Sigmoid colon (tissue), 7 donors: ENCODE measurements around the gene GRPEL1. TPM values are rescaled to one million over a fixed set of nuclear protein-coding genes. Genes with fewer than 3 reads are reported as not detected.
A peak's percentile ranks its signal among the peaks of the same experiment; 100 is the strongest.
"Not testable (repeated sequence)": the region's sequence is repeated elsewhere in the genome, so short reads cannot be mapped to it uniquely, and the experiment has no call there.

Experiments used
- DNase-seq: peaks from one replicate; pipeline ENCODE4 v3.0.0-alpha.2; 2019
- H3K27ac ChIP-seq, 4 donors: fragments of 200-600 bp; sonication (generic); one replicate each; pipeline ENCODE4 v1.5.1; 2016 to 2019; ENCODE audit warnings: mild to moderate bottlenecking in 1 of 4
- H3K27me3 ChIP-seq, 3 donors: fragments of 200-600 bp; sonication (generic); one replicate each; pipeline ENCODE4 v1.5.1; 2019; ENCODE audit warnings: mild to moderate bottlenecking in 1 of 3
- H3K36me3 ChIP-seq, 4 donors: fragments of 200-600 bp; sonication (generic); one replicate each; pipeline ENCODE4 v1.5.1; 2016 to 2019
- H3K4me1 ChIP-seq, 4 donors: fragments of 200-600 bp; sonication (generic); one replicate each; pipeline ENCODE4 v1.5.1; 2017 to 2019
- H3K4me3 ChIP-seq, 4 donors: fragments of 200-600 bp; sonication (generic); one replicate each; pipeline ENCODE4 v1.5.1; 2017 to 2019; ENCODE audit warnings: mild to moderate bottlenecking in 2 of 4, moderate library complexity in 1 of 4
- H3K9me3 ChIP-seq, 4 donors: fragments of 200-600 bp in 3 of 4; sonication (generic) in 3 of 4; one replicate each; pipeline versions ENCODE4 v1.5.1 to v1.6.1; 2013 to 2019
- EP300 ChIP-seq, 4 donors: sonication (generic); formaldehyde crosslinking; IDR thresholded peaks; one replicate each; pipeline ENCODE4 v1.6.1; 2017; ENCODE audit warnings: antibody characterized with exemption in 4 of 4
- POLR2A ChIP-seq, 2 donors: fragments of 450-650 bp; IDR thresholded peaks; one replicate each; pipeline ENCODE4 v1.6.1; 2016; ENCODE audit warnings: antibody characterized with exemption in 2 of 2, mild to moderate bottlenecking in 2 of 2, moderate library complexity in 2 of 2
- POLR2AphosphoS5 ChIP-seq, 4 donors: sonication (generic); formaldehyde crosslinking; IDR thresholded peaks; one replicate each; pipeline ENCODE4 v1.6.1; 2017; ENCODE audit warnings: antibody characterized with exemption in 4 of 4
- WGBS, 2 donors: extraction: QIAGEN DNeasy Blood & Tissue Kit; methylation state at CpG; one replicate each; pipeline ENCODE4 v1.1.7; 2013; 5-methylcytosine and 5-hydroxymethylcytosine counted together
- intact Hi-C: fragments of 100-400 bp; cut with DNase I; formaldehyde crosslinking; loops from one replicate; pipeline ENCODE4 v1.15.1; 2023
- polyA plus RNA-seq, 3 donors: library from polyadenylated mRNA; stranded (reverse); fragments of 200-250 nt; gene quantifications; one replicate each; pipeline ENCODE4 v1.2.3, GENCODE V29; 2013
- total RNA-seq, 4 donors: library from RNA; depleted of rRNA; stranded (reverse); fragments of >200 nt; gene quantifications; one replicate each; pipeline ENCODE4 v1.1.0, GENCODE V29; 2016
- TF ChIP-seq, protein P1 (sequence below), 4 experiments: fragments of 450-650 bp in 3 of 4; fragments of 200-600 bp in 1 of 4; IDR thresholded peaks; one replicate each; pipeline ENCODE4 v1.5.1; 2016 to 2019; ENCODE audit warnings: antibody characterized with exemption in 4 of 4, mild to moderate bottlenecking in 3 of 4, moderate library complexity in 2 of 4
- donor health status: healthy with polysubstance abuse.
- donor health status: Bipolar disorder and iron deficiency.
- donor health status: healthy.

GRPEL1 gene
- total and polyA plus RNA-seq, 7 donors: 7.5 to 34.7 (median 23.2) TPM

DNA sequence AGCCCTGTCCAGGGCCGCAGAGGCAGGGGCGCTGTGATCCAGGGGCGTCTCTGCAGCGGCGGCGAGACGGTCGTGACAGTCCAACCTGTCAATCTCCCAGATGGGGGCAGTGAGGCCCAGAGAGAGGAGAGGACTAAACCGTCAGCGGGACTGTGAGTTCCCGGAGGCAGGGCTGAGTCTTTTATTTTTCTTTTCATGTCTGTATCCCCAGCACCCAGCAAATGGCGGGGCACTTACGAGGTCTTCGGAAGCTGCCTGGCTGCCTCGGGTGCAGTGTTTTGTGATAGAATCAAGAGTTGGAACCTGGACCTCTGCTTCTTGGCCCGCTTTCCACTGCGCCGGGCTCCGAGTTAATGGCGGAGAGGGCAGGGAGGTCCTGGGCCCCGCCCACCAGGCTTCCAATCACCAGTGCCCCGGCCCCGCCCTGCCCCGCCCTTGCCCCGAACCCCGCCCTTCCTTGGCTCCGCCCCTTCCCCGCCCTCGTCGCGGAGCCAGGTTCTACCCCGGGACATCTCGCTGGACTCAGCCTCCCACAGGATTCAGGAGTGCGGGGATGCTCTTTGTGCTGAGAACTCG is 35.3 kb upstream of the GRPEL1 start:
- Histone ChIP-seq H3K4me1 (peaks cover 0 to 25% (median 22%) of the 10 kb centered on the region in 4 donors), H3K36me3 (no peaks in the 10 kb centered on the region), H3K9me3 (no peaks in the 10 kb centered on the region), H3K27ac (peak overlapping the region; percentile 75 to 86 (median 82)), H3K4me3 (peak overlapping the region; percentile 48 to 62 (median 59)), H3K27me3 (no peaks in the 10 kb centered on the region)
- intact Hi-C loops: no loop called here
- peak; percentile 45 to 90 (median 88) for TF ChIP-seq POLR2AphosphoS5 (IDR thresholded peaks at IDR 0.05)
- TF ChIP-seq EP300 (IDR thresholded peaks at IDR 0.05): no peak
- TF ChIP-seq POLR2A (IDR thresholded peaks at IDR 0.05): peak; percentile 65 to 66
- peak; percentile 95 for DNase-seq
- 0 to 1% methylated on average over 35 of the region's 35 CpGs for WGBS, 2 donors

DNA sequence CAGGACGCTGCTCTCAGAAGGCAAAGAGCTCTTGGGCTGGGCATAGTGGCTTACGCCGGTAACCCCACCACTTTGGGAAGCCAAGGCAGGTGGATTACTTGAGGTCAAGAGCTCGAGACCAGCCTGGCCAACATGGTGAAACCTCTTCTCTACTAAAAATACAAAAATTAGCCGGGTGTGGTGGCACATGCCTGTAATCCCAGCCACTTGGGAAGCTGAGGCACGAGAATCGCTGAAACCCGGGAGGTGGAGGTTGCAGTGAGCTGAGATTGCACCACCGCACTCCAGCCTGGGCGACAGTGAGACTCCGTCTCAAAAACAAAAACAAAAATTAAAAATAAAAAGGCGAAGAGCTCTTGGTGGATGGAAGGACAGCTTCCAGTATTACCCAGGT is 34.6 kb upstream of the GRPEL1 start:
- H3K9me3 ChIP-seq, H3K36me3 ChIP-seq, DNase-seq, intact Hi-C loops, H3K27me3 ChIP-seq: not testable (repeated sequence)
- WGBS, 2 donors: 33 to 60% methylated on average over 12 of the region's 12 CpGs
- Histone ChIP-seq H3K4me3 (peak overlapping the region; percentile 48 to 62 (median 59)), H3K4me1 (peaks cover 0 to 25% (median 22%) of the 10 kb centered on the region in 4 donors), H3K27ac (peak overlapping the region; percentile 75 to 86 (median 82))

DNA sequence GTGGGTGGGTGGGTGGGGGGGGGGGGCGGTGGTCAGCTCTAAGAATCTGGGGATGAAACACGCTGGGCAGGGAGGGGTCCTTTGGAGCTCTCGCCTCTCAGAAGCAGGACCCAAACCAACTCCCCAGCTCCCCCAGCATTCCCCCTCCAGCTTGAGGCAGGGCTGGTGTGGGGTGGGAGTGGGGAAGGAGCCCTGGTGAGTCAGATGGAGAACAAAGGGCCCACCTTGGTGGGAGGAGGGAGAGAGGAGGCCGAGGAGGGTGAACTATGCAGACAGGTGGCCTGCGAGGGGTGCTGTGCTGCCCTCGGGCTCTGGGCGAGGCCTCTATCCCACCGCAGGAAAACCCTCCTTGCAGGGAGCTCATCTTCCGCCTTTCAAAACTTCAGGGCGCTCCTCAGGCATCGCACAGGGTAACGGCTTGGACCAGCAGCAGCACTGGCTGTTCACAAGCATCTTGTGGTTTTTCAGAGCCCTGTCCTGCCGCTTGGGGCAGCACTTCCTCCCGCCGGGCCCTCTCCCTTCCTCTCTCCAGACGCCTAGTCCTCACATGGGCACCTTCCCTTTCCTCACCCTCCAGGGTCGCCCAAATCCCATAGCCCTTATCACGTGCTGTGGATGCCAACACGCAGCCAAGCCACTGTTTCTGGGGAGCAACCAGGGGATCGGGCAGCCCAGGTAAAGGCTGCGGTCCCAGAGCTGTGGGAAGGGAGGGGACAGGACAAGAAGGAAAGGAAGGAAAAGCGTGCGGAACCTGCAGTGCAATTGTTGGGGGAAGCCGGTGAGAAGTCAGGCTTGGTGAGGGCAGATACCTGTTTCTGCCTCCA is 34.0 kb upstream of the GRPEL1 start:
- peak overlapping the region; percentile 48 to 62 (median 59) for H3K4me3 ChIP-seq
- no peaks in the 10 kb centered on the region for H3K27me3 ChIP-seq
- whole genome bisulfite sequencing, 2 donors: 16 to 17% methylated on average over 24 of the region's 24 CpGs
- H3K4me1 ChIP-seq: peaks cover 0 to 25% (median 22%) of the 10 kb centered on the region in 4 donors
- no peaks in the 10 kb centered on the region for H3K36me3 ChIP-seq
- intact Hi-C loops: no loop called here
- DNase-seq: peak; percentile 88
- H3K9me3 ChIP-seq: no peaks in the 10 kb centered on the region
- TF ChIP-seq, protein P1, sequence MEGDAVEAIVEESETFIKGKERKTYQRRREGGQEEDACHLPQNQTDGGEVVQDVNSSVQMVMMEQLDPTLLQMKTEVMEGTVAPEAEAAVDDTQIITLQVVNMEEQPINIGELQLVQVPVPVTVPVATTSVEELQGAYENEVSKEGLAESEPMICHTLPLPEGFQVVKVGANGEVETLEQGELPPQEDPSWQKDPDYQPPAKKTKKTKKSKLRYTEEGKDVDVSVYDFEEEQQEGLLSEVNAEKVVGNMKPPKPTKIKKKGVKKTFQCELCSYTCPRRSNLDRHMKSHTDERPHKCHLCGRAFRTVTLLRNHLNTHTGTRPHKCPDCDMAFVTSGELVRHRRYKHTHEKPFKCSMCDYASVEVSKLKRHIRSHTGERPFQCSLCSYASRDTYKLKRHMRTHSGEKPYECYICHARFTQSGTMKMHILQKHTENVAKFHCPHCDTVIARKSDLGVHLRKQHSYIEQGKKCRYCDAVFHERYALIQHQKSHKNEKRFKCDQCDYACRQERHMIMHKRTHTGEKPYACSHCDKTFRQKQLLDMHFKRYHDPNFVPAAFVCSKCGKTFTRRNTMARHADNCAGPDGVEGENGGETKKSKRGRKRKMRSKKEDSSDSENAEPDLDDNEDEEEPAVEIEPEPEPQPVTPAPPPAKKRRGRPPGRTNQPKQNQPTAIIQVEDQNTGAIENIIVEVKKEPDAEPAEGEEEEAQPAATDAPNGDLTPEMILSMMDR (IDR thresholded peaks at IDR 0.05): peak; percentile 48 to 71 (median 68)
- TF ChIP-seq POLR2AphosphoS5 (IDR thresholded peaks at IDR 0.05): peak in 2 of 4 donors; percentile 15 to 25
- TF ChIP-seq EP300 (IDR thresholded peaks at IDR 0.05): no peak
- peak overlapping the region; percentile 75 to 86 (median 82) for H3K27ac ChIP-seq

DNA sequence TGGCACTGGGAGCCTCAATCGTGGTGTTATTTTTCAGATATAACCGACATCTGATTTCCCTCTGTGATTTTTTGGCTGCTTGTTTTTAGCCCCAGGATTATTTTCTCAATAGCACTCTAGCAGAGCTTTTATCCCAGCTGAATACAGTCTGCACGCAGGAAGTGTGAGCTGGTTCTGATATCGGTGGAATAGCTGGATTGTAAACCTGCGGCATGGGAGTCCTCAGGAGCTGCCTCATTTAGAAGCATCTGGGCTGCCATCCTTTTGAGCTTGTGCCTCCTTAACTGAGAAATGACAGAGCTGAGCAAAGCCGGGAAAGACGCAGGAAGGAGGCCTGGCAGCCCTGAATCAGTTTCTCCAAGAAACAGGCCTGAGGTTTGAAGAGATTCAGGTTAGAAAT is 28.4 kb upstream of the GRPEL1 start:
- Histone ChIP-seq H3K27me3 (no peaks in the 10 kb centered on the region), H3K27ac (no peak overlapping the region), H3K4me3 (no peak overlapping the region), H3K9me3 (no peaks in the 10 kb centered on the region), H3K36me3 (no peaks in the 10 kb centered on the region), H3K4me1 (no peaks in the 10 kb centered on the region)
- intact Hi-C loops: no loop called here
- TF ChIP-seq, protein P1 (IDR thresholded peaks at IDR 0.05): no peak
- TF ChIP-seq EP300 (IDR thresholded peaks at IDR 0.05): no peak
- no peak for TF ChIP-seq POLR2A (IDR thresholded peaks at IDR 0.05)
- TF ChIP-seq POLR2AphosphoS5 (IDR thresholded peaks at IDR 0.05): no peak
- DNase-seq: no peak
- 91 to 92% methylated on average over 7 of the region's 7 CpGs for WGBS, 2 donors

DNA sequence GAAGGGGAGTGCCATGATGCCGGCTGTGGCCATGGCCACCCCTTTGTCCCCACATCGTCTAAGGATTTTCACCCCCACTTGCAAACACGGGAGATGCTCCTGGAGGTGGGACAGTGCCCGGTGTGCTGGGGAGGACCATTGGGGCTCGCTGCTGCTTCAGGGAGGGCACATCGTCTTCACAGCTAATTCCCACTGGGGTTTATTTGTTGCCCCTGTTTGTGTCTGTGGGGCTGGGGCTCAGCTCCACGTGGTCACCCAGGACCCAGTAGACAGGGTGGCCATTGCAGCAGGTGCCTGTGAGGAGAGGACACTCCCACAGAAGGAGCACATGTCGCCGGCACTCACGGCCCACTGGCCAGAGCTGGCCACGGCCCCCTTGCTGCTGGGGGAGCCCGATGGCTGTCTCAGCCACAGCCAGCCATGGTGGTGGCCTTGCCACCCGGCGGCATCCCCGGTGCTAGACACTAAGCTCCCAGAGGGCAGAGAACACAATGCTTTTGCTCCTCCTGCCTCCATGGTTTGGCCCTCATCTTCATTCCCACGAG is 27.8 kb upstream of the GRPEL1 start:
- H3K27me3 ChIP-seq: no peaks in the 10 kb centered on the region
- H3K36me3 ChIP-seq: no peaks in the 10 kb centered on the region
- no peaks in the 10 kb centered on the region for H3K9me3 ChIP-seq
- intact Hi-C loops: no loop called here
- no peak overlapping the region for H3K27ac ChIP-seq
- no peak overlapping the region for H3K4me3 ChIP-seq
- TF ChIP-seq POLR2AphosphoS5 (IDR thresholded peaks at IDR 0.05) (no peak), EP300 (IDR thresholded peaks at IDR 0.05) (no peak), POLR2A (IDR thresholded peaks at IDR 0.05) (no peak)
- TF ChIP-seq, protein P1 (IDR thresholded peaks at IDR 0.05): no peak
- DNase-seq: no peak
- 88 to 89% methylated on average over 16 of the region's 16 CpGs for WGBS, 2 donors
- H3K4me1 ChIP-seq: no peaks in the 10 kb centered on the region
